ENCODE data around the gene RBFOX2.

Gene RBFOX2

GRCh38 chr22:35852076-35852475 is 176.5 kb downstream of the RBFOX2 start:
- DNase-seq, result no peak

GRCh38 chr22:35850831-35851230 is 177.8 kb downstream of the RBFOX2 start:
- peak; percentile 35 for DNase-seq

- no peak for DNase-seq
These were observed 181.8 kb downstream of the RBFOX2 start for GRCh38 chr22:35846804-35847203.

GRCh38 chr22:35844886-35845285 is 183.7 kb downstream of the RBFOX2 start:
- DNase-seq, result no peak

GRCh38 chr22:35842954-35843353 is 185.7 kb downstream of the RBFOX2 start:
- DNase-seq, result no peak

- DNase-seq, result no peak
These were observed 186.1 kb downstream of the RBFOX2 start for GRCh38 chr22:35842519-35842913.

- DNase-seq, result no peak
These were observed 186.6 kb downstream of the RBFOX2 start for GRCh38 chr22:35841907-35842518.

GRCh38 chr22:35840302-35840739 is 188.3 kb downstream of the RBFOX2 start:
- peak; percentile 97 for DNase-seq

- peak; percentile 41 for DNase-seq
These were observed 188.8 kb downstream of the RBFOX2 start for GRCh38 chr22:35839841-35840301.

- peak; percentile 45 for DNase-seq
These were observed 189.6 kb downstream of the RBFOX2 start for GRCh38 chr22:35838855-35839576.

GRCh38 chr22:35837101-35837727 is 191.4 kb downstream of the RBFOX2 start:
- no peak for DNase-seq

- peak; percentile 86 for DNase-seq
These were observed 192.5 kb downstream of the RBFOX2 start for GRCh38 chr22:35835998-35836691.

- DNase-seq, result no peak
These were observed 193.2 kb downstream of the RBFOX2 start for GRCh38 chr22:35835267-35835997.

GRCh38 chr22:35834061-35834460 is 194.6 kb downstream of the RBFOX2 start:
- DNase-seq, result no peak

- DNase-seq, result no peak
These were observed 198.3 kb downstream of the RBFOX2 start for GRCh38 chr22:35830305-35830704.

GRCh38 chr22:35824256-35824655 is 204.4 kb downstream of the RBFOX2 start:
- no peak for DNase-seq

- DNase-seq, result no peak
These were observed 207.0 kb downstream of the RBFOX2 start for GRCh38 chr22:35821654-35822053.

- DNase-seq, result no peak
These were observed 209.2 kb downstream of the RBFOX2 start for GRCh38 chr22:35819421-35819820.

GRCh38 chr22:35818897-35819296 is 209.7 kb downstream of the RBFOX2 start:
- DNase-seq, result no peak

GRCh38 chr22:35812600-35812999 is 216.0 kb downstream of the RBFOX2 start:
- no peak for DNase-seq

- no peak for DNase-seq
These were observed 217.0 kb downstream of the RBFOX2 start for GRCh38 chr22:35811670-35812069.

- no peak for DNase-seq
These were observed 218.8 kb downstream of the RBFOX2 start for GRCh38 chr22:35809816-35810215.

GRCh38 chr22:35808377-35808776 is 220.2 kb downstream of the RBFOX2 start:
- DNase-seq, result no peak

All from right hindlimb (tissue), 1 donor.